ENCODE data around the gene FIGNL2.

DNA sequence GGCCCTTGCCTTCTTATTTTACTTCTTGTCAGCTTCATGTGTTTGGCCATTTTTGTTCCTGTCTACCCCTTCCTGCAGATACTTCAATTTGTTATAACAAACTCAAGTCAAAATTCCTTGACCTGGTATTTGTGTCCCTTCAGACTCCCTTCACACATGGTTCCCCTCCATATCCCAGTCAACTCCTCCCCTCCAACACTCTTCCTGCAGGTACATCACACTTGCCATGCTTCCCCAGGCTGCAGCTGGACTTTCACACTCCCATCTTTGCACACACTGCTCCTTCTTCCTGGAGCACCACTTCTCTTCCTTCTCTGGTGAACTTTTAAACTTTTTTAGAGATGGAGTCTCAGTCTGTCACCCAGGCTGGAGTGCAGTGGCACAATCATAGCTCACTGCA, 18.9 kb upstream of the FIGNL2 start:
- TF ChIP-seq, protein P1, sequence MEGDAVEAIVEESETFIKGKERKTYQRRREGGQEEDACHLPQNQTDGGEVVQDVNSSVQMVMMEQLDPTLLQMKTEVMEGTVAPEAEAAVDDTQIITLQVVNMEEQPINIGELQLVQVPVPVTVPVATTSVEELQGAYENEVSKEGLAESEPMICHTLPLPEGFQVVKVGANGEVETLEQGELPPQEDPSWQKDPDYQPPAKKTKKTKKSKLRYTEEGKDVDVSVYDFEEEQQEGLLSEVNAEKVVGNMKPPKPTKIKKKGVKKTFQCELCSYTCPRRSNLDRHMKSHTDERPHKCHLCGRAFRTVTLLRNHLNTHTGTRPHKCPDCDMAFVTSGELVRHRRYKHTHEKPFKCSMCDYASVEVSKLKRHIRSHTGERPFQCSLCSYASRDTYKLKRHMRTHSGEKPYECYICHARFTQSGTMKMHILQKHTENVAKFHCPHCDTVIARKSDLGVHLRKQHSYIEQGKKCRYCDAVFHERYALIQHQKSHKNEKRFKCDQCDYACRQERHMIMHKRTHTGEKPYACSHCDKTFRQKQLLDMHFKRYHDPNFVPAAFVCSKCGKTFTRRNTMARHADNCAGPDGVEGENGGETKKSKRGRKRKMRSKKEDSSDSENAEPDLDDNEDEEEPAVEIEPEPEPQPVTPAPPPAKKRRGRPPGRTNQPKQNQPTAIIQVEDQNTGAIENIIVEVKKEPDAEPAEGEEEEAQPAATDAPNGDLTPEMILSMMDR (IDR thresholded peaks at IDR 0.05): no peak
- no peak for TF ChIP-seq POLR2A (IDR thresholded peaks at IDR 0.05)

Data from breast epithelium (tissue), 3 donors.